ENCODE measurements around the gene PANX2.

DNA sequence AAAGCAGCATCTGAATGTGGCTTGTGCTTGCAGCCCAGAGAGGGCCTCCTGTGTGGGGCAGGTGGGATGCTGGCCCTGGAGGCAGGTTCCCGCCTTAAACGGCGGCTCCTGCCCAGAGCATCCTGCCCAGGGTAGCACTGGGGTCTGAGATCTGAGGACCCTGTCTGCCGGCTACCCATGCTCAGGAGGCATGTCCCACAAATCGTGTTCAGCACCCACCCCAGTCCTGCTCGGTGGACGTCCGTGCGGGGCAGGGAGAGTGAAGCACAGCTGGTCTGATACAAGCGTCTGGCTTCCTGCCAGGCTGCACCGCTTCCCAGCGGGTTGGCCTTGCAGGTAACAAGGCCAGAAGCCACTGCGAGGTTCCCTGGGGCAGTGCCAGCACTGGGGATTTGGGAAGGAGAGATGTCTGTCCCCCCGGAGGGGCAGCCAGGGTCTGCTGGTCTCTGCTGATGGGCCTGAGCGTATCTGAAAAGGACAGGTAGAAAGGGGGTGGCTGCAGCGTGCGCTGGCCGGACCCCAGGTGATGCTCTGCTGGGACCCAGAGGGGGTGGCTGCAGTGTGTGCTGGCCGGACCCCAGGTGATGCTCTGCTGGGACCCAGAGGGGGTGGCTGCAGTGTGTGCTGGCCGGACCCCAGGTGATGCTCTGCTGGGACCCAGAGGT, 18.8 kb downstream of the PANX2 start:
- TF ChIP-seq KLF1 (tag; IDR thresholded peaks at IDR 0.05) = no peak
- no peak for TF ChIP-seq RFX5 (IDR thresholded peaks at IDR 0.05; ENCODE audit: low read depth, low read length)
- TF ChIP-seq EZH2 (IDR thresholded peaks at IDR 0.05; ENCODE audit: borderline replicate concordance, low read depth, low read length) = no peak
- TF ChIP-seq HCFC1 (IDR thresholded peaks at IDR 0.05; ENCODE audit: low read depth, low read length) = no peak
- TF ChIP-seq, protein P1, sequence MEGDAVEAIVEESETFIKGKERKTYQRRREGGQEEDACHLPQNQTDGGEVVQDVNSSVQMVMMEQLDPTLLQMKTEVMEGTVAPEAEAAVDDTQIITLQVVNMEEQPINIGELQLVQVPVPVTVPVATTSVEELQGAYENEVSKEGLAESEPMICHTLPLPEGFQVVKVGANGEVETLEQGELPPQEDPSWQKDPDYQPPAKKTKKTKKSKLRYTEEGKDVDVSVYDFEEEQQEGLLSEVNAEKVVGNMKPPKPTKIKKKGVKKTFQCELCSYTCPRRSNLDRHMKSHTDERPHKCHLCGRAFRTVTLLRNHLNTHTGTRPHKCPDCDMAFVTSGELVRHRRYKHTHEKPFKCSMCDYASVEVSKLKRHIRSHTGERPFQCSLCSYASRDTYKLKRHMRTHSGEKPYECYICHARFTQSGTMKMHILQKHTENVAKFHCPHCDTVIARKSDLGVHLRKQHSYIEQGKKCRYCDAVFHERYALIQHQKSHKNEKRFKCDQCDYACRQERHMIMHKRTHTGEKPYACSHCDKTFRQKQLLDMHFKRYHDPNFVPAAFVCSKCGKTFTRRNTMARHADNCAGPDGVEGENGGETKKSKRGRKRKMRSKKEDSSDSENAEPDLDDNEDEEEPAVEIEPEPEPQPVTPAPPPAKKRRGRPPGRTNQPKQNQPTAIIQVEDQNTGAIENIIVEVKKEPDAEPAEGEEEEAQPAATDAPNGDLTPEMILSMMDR (IDR thresholded peaks at IDR 0.05 in 2 of 3, conservative IDR thresholded peaks at IDR 0.05 in 1 of 3; ENCODE audit: insufficient read depth in 2 of 3, low read depth in 1 of 3, low read length in 3 of 3) = no peak
- no peak for TF ChIP-seq EP300 (IDR thresholded peaks at IDR 0.05; ENCODE audit: low read length)
- no peak for TF ChIP-seq RUNX1 (IDR thresholded peaks at IDR 0.05; ENCODE audit: low read depth)
